NCI-H2029 (cell line): ENCODE results near the gene TFIP11.
A peak's percentile ranks its signal among the peaks of the same experiment; 100 is the strongest.
"Not testable (repeated sequence)": the region's sequence is repeated elsewhere in the genome, so short reads cannot be mapped to it uniquely, and the experiment has no call there.

Experiments
- DNase-seq: peaks from one replicate; lab custom pipeline; 2025; lab: John Stamatoyannopoulos, UW

The TFIP11 gene

GRCh38 chr22:26541167-26541819 is 29.0 kb upstream of the TFIP11 start:
- DNase-seq, result no peak

GRCh38 chr22:26540119-26540518 is 27.8 kb upstream of the TFIP11 start:
- DNase-seq, result no peak

- no peak for DNase-seq
Observed at GRCh38 chr22:26536762-26537134, 24.5 kb upstream of the TFIP11 start.

GRCh38 chr22:26536056-26536761 is 23.9 kb upstream of the TFIP11 start:
- DNase-seq, result no peak

- no peak for DNase-seq
Observed at GRCh38 chr22:26535603-26535908, 23.3 kb upstream of the TFIP11 start.

- no peak for DNase-seq
Observed at GRCh38 chr22:26534874-26535602, 22.8 kb upstream of the TFIP11 start.

- DNase-seq, result no peak
Observed at GRCh38 chr22:26534171-26534855, 22.0 kb upstream of the TFIP11 start.

- peak; percentile 86 for DNase-seq
Observed at GRCh38 chr22:26529345-26529744, 17.1 kb upstream of the TFIP11 start.

- not testable (repeated sequence) for DNase-seq
Observed at GRCh38 chr22:26528518-26528917, 16.2 kb upstream of the TFIP11 start.

- DNase-seq, result no peak
Observed at GRCh38 chr22:26527574-26528465, 15.5 kb upstream of the TFIP11 start.

- no peak for DNase-seq
Observed at GRCh38 chr22:26527167-26527566, 14.9 kb upstream of the TFIP11 start.

- no peak for DNase-seq
Observed at GRCh38 chr22:26525946-26526564, 13.8 kb upstream of the TFIP11 start.

GRCh38 chr22:26524870-26525269 is 12.6 kb upstream of the TFIP11 start:
- no peak for DNase-seq

GRCh38 chr22:26522592-26522991 is 10.3 kb upstream of the TFIP11 start:
- no peak for DNase-seq

- DNase-seq, result no peak
Observed at GRCh38 chr22:26522012-26522411, 9.7 kb upstream of the TFIP11 start.

GRCh38 chr22:26517429-26517828 is 5.2 kb upstream of the TFIP11 start:
- no peak for DNase-seq

- no peak for DNase-seq
Observed at GRCh38 chr22:26516503-26516902, 4.2 kb upstream of the TFIP11 start.

- no peak for DNase-seq
Observed at GRCh38 chr22:26515931-26516330, 3.7 kb upstream of the TFIP11 start.

- no peak for DNase-seq
Observed at GRCh38 chr22:26514419-26515161, 2.3 kb upstream of the TFIP11 start.

GRCh38 chr22:26513838-26514237 is 1.6 kb upstream of the TFIP11 start:
- DNase-seq, result no peak

- no peak for DNase-seq
Observed at GRCh38 chr22:26508148-26508547, 4.1 kb downstream of the TFIP11 start.
